Neutrophil (primary cell): Measurements from ENCODE around the gene ONECUT3.

Experiments
- H3K27ac ChIP-seq: fragments of 200-600 bp; sonication (generic); 2 replicates; pipeline ENCODE4 v1.5.1; 2016; ENCODE audit warnings: mild to moderate bottlenecking, moderate library complexity
- H3K27me3 ChIP-seq: fragments of 200-600 bp; sonication (generic); 2 replicates; pipeline ENCODE4 v1.6.0; 2016; ENCODE audit warnings: mild to moderate bottlenecking
- H3K36me3 ChIP-seq: fragments of 200-600 bp; sonication (generic); 2 replicates; pipeline ENCODE4 v1.5.1; 2017
- H3K4me1 ChIP-seq, 2 experiments: fragments of 200-600 bp in 1 of 2; sonication (generic) in 1 of 2; 1 replicate in 1 of 2; 2 replicates in 1 of 2; pipeline versions ENCODE4 v1.5.1 to v1.6.1; 2013 to 2016; ENCODE audit warnings: low read depth in 1 of 2, low read length in 1 of 2, mild to moderate bottlenecking in 1 of 2, moderate library complexity in 1 of 2; ENCODE audit not compliant: control insufficient read depth in 1 of 2, insufficient read depth in 1 of 2
- H3K4me3 ChIP-seq, 2 experiments: fragments of 200-600 bp in 1 of 2; sonication (generic) in 1 of 2; 1 replicate in 1 of 2; 2 replicates in 1 of 2; pipeline ENCODE4 v1.5.1; 2013 to 2016; ENCODE audit warnings: low read depth in 1 of 2, low read length in 1 of 2, mild to moderate bottlenecking in 1 of 2, moderate library complexity in 1 of 2
- H3K9me3 ChIP-seq: fragments of 200-600 bp; sonication (generic); 2 replicates; pipeline ENCODE4 v1.5.1; 2016
- TF ChIP-seq, protein P1 (sequence below): fragments of 200-600 bp; sonication (generic); IDR thresholded peaks from 2 replicates; pipeline ENCODE4 v1.5.1; 2016; ENCODE audit warnings: antibody characterized with exemption

Gene ONECUT3

DNA sequence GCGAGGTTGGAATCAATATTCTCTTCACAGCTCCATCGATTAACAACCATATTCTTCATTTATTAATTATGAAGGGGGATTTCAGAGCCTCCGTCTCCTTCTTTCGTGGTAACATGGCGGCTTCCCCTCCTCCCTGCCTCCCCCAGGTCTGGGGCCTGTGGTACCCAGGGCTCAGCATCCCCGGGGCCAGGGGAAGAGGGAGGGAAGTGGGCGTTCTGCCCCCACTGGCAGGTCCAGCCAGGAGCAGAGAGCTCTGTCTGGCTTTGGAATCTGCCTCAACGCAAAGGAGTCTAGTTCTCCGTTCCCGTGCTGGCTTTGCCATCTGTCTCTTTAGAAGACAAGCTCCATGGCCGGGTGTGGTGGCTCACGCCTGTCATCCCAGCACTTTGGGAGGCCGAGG lies 37.8 kb upstream of the ONECUT3 start:
- TF ChIP-seq, protein P1, sequence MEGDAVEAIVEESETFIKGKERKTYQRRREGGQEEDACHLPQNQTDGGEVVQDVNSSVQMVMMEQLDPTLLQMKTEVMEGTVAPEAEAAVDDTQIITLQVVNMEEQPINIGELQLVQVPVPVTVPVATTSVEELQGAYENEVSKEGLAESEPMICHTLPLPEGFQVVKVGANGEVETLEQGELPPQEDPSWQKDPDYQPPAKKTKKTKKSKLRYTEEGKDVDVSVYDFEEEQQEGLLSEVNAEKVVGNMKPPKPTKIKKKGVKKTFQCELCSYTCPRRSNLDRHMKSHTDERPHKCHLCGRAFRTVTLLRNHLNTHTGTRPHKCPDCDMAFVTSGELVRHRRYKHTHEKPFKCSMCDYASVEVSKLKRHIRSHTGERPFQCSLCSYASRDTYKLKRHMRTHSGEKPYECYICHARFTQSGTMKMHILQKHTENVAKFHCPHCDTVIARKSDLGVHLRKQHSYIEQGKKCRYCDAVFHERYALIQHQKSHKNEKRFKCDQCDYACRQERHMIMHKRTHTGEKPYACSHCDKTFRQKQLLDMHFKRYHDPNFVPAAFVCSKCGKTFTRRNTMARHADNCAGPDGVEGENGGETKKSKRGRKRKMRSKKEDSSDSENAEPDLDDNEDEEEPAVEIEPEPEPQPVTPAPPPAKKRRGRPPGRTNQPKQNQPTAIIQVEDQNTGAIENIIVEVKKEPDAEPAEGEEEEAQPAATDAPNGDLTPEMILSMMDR, result no peak
- Histone ChIP-seq H3K4me3 (no peak overlapping the region), H3K27me3 (peaks cover 83% of the 10 kb centered on the region), H3K4me1 (no peaks in the 10 kb centered on the region), H3K27ac (no peak overlapping the region), H3K9me3 (no peaks in the 10 kb centered on the region), H3K36me3 (no peaks in the 10 kb centered on the region)

DNA sequence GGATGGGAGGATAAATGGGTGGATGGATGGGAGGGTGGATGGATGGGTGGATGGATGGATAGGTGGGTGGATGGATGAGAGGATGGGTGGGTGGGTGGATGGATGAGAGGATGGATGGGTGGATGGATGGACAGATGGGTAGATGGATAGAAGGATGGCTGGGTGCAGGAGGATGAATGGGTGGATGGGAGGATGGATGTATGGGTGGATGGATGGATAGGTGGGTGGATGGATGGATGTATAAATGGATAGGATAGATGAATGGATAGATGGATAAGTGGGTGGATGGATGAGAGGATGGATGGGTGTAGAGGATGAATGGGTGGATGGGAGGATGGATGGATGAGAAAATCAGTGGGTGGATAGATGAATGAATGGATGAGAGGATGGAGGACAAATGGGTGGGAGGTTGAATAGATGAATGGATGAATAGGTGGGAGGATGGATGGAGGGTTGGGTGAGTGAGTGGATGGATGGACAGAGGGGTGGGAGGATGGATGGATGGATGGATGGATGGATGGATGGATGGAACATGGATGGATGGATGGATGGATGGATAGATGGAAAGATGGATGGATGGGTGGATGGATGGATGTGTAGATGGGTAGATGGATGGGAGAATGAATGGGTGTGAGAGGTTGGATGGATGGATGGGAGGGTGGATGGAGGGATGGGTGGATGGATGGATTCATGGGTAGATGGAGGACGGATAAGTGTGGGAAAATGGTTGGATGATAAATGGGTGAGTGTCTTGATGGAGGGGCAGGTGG lies 35.9 kb upstream of the ONECUT3 start:
- peaks cover 92% of the 10 kb centered on the region for H3K27me3 ChIP-seq
- no peak overlapping the region for H3K4me3 ChIP-seq
- H3K36me3 ChIP-seq, result no peaks in the 10 kb centered on the region
- no peak overlapping the region for H3K27ac ChIP-seq
- H3K9me3 ChIP-seq, result no peaks in the 10 kb centered on the region
- TF ChIP-seq, protein P1, result no peak
- H3K4me1 ChIP-seq, result no peaks in the 10 kb centered on the region

DNA sequence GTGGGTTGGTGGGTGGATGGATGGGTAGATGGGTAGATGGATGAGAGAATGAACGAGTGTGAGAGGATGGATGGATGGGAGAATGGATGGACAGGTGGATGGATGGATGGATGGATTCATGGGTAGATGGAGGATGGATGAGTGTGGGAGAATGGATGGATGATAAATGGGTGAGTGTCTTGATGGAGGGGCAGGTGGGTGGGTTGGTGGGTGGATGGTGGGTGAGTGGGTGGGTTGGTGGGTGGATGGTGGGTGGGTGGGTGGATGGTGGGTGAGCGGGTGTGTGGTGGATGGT lies 35.4 kb upstream of the ONECUT3 start:
- Histone ChIP-seq H3K4me1 (no peaks in the 10 kb centered on the region), H3K36me3 (no peaks in the 10 kb centered on the region), H3K27me3 (peaks cover 95% of the 10 kb centered on the region), H3K4me3 (no peak overlapping the region), H3K9me3 (no peaks in the 10 kb centered on the region), H3K27ac (no peak overlapping the region)
- TF ChIP-seq, protein P1, result no peak

DNA sequence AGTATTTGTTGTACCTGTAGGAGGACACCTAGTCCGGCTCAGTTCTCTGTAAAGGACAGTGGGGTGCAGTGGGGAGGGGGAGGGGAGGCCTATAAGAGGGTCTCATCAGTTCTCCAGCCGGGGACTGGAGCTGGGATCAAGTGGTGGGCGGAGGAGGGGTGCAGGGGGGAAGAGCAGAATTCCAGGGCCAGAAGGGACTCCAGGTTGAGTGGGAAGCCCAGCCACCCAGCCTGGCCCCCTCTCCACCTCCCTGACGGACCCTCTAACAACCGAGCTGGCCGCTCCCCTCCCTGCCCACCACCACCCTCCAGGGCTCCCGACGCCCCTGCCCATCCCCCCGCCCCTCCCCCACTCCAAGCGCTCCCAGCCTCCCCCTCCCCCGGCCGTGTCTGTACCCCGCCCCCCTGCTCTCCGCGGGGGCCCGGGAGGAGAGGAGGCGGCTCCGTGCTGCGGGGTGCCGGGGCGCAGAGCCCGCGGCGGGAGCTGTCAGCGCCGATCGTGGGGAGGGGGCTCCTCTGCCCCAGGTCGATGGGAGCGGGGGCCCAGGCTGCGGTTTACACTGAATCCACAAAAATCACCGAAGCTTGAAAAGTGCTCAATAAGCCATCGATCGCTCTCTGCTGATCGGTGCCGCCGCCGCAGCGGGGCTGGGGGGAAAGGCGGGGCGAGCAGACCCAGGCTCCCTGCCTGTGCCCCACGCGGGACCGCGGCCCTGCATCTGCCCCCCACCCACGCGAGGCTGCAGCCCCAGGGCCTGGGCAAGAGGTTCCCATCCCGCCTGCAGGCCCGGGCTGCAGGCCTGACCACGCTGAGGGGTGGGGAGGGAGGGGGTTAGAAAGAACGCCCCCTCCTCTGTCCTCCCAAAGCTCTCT lies 34.6 kb upstream of the ONECUT3 start:
- Histone ChIP-seq H3K36me3 (no peaks in the 10 kb centered on the region), H3K27ac (no peak overlapping the region), H3K4me1 (no peaks in the 10 kb centered on the region), H3K27me3 (peaks cover 97% of the 10 kb centered on the region), H3K4me3 (no peak overlapping the region), H3K9me3 (no peaks in the 10 kb centered on the region)
- TF ChIP-seq, protein P1, result no peak

DNA sequence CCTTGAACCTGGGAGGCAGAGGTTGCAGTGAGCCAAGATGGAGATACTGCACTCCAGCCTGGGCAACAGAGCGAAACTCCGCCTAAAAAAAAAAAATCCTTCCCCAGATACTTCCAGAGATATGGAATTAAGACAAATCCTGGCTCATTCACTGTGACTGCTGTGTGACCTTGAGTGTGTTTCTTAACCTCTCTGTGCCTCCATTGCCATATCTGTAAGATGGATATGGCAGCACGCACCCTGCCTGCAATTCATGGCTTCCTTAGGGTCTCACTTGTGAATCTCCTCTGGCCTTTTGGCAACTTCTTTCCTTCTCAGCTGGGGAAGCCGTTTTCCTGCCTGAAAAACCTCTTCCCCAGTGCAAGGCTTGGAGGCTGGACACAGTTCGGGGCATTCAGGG lies 33.8 kb upstream of the ONECUT3 start:
- no peaks in the 10 kb centered on the region for H3K9me3 ChIP-seq
- no peak overlapping the region for H3K27ac ChIP-seq
- H3K4me3 ChIP-seq, result no peak overlapping the region
- peaks cover 100% of the 10 kb centered on the region for H3K27me3 ChIP-seq
- no peaks in the 10 kb centered on the region for H3K4me1 ChIP-seq
- TF ChIP-seq, protein P1, result no peak
- H3K36me3 ChIP-seq, result no peaks in the 10 kb centered on the region
